Thoracic aorta (tissue), 2 donors: ENCODE measurements around the gene NRXN3. TPM values are rescaled to one million over a fixed set of nuclear protein-coding genes. Genes with fewer than 3 reads are reported as not detected.

ENCODE experiments used
- ATAC-seq: fragments of 150-250 bp; one replicate; pipeline ENCODE4 v1.8.0; 2017; ENCODE audit warnings: low read depth; ENCODE audit not compliant: insufficient number of reproducible peaks, low FRiP score
- DNase-seq: peaks from one replicate; pipeline ENCODE4 v3.0.0-alpha.2; 2020; ENCODE audit warnings: low spot score
- H3K27ac ChIP-seq, 2 donors: fragments of 200-600 bp; sonication (generic); 1 replicate in 1 of 2; 2 replicates in 1 of 2; pipeline ENCODE4 v1.5.1; 2016; ENCODE audit warnings: mild to moderate bottlenecking in 2 of 2, moderate library complexity in 2 of 2
- H3K27me3 ChIP-seq: fragments of 200-600 bp; sonication (generic); replicated peaks from 2 replicates; pipeline ENCODE4 v1.6.0; 2016; ENCODE audit warnings: mild to moderate bottlenecking; ENCODE audit not compliant: insufficient read depth
- H3K36me3 ChIP-seq: fragments of 200-600 bp; sonication (generic); one replicate; pipeline ENCODE4 v1.5.1; 2016
- H3K4me1 ChIP-seq, 2 donors: fragments of 200-600 bp; sonication (generic); 1 replicate in 1 of 2; 2 replicates in 1 of 2; pipeline versions ENCODE4 v1.5.1 to v1.6.0; 2016; ENCODE audit warnings: low read depth in 2 of 2, mild to moderate bottlenecking in 1 of 2; ENCODE audit not compliant: control insufficient read depth in 1 of 2
- H3K4me3 ChIP-seq: fragments of 200-600 bp; sonication (generic); 2 replicates; pipeline ENCODE4 v1.5.1; 2016; ENCODE audit warnings: mild to moderate bottlenecking
- H3K9me3 ChIP-seq: fragments of 200-600 bp; sonication (generic); 2 replicates; pipeline ENCODE4 v1.5.1; 2016
- CTCF ChIP-seq: fragments of 200-600 bp; sonication (generic); IDR thresholded peaks from one replicate; pipeline ENCODE4 v1.5.1; 2019; ENCODE audit warnings: antibody characterized with exemption
- total RNA-seq, 2 donors: library from RNA; depleted of rRNA; stranded (reverse); fragments of >200 nt; gene quantifications; one replicate each; pipeline versions ENCODE4 v1.1.0 to v1.2.3, GENCODE V29; 2016

NRXN3 gene
- total RNA-seq, 2 donors from 2014 or later: 5.6 to 33.3 TPM

GRCh38 chr14:79161571-79161970 is 991.4 kb downstream of the NRXN3 start:
- DNase-seq: no peak
- Histone ChIP-seq H3K4me3 (no peak overlapping the region), H3K27ac (no peak overlapping the region), H3K4me1 (no peaks in the 10 kb centered on the region), H3K9me3 (no peaks in the 10 kb centered on the region), H3K36me3 (no peaks in the 10 kb centered on the region), H3K27me3 (no peaks in the 10 kb centered on the region)
- no peak for ATAC-seq
- no peak for TF ChIP-seq CTCF

GRCh38 chr14:79162833-79163232 is 992.7 kb downstream of the NRXN3 start:
- no peak for TF ChIP-seq CTCF

GRCh38 chr14:79165471-79166090 is 995.4 kb downstream of the NRXN3 start:
- no peaks in the 10 kb centered on the region for H3K36me3 ChIP-seq
- no peaks in the 10 kb centered on the region for H3K9me3 ChIP-seq
- no peak for DNase-seq
- no peak for TF ChIP-seq CTCF
- ATAC-seq: no peak
- H3K27ac ChIP-seq: no peak overlapping the region
- no peaks in the 10 kb centered on the region for H3K27me3 ChIP-seq
- H3K4me1 ChIP-seq: no peaks in the 10 kb centered on the region
- H3K4me3 ChIP-seq: no peak overlapping the region

More at GRCh38 chr14:79162833-79163232, 992.7 kb downstream of the NRXN3 start:
- H3K4me3 ChIP-seq: no peak overlapping the region
- H3K4me1 ChIP-seq: no peaks in the 10 kb centered on the region
- no peak overlapping the region for H3K27ac ChIP-seq
- no peaks in the 10 kb centered on the region for H3K27me3 ChIP-seq
- H3K36me3 ChIP-seq: no peaks in the 10 kb centered on the region
- H3K9me3 ChIP-seq: no peaks in the 10 kb centered on the region
- DNase-seq (no peak), ATAC-seq (no peak)

GRCh38 chr14:79166171-79166570 is 996.0 kb downstream of the NRXN3 start:
- no peak for TF ChIP-seq CTCF
- Histone ChIP-seq H3K4me3 (no peak overlapping the region), H3K27me3 (no peaks in the 10 kb centered on the region), H3K9me3 (no peaks in the 10 kb centered on the region), H3K36me3 (no peaks in the 10 kb centered on the region), H3K4me1 (no peaks in the 10 kb centered on the region), H3K27ac (no peak overlapping the region)
- no peak for DNase-seq
- ATAC-seq: no peak

- Histone ChIP-seq H3K27ac (no peak overlapping the region), H3K36me3 (no peaks in the 10 kb centered on the region), H3K4me3 (no peak overlapping the region), H3K27me3 (no peaks in the 10 kb centered on the region), H3K9me3 (no peaks in the 10 kb centered on the region), H3K4me1 (no peaks in the 10 kb centered on the region)
- TF ChIP-seq CTCF: no peak
- ATAC-seq (no peak), DNase-seq (no peak)
These were observed 997.8 kb downstream of the NRXN3 start for GRCh38 chr14:79167957-79168356.
